Mononuclear cell (primary cell): ENCODE data around the gene FES. TPM values are rescaled to one million over a fixed set of nuclear protein-coding genes. Genes with fewer than 3 reads are reported as not detected.

Experiments
- H3K27me3 ChIP-seq: 2 replicates; pipeline ENCODE4 v1.6.0; 2011; ENCODE audit warnings: low read length, control low read depth; ENCODE audit not compliant: insufficient read depth
- H3K4me1 ChIP-seq: 2 replicates; pipeline ENCODE4 v1.5.1; 2011; ENCODE audit warnings: mild to moderate bottlenecking, low read length, control low read depth; ENCODE audit not compliant: insufficient read depth
- H3K4me3 ChIP-seq: 2 replicates; pipeline ENCODE4 v1.5.1; 2011; ENCODE audit warnings: mild to moderate bottlenecking, low read length, moderate library complexity
- H3K9me3 ChIP-seq: 2 replicates; pipeline ENCODE4 v1.5.1; 2011; ENCODE audit warnings: low read depth, mild to moderate bottlenecking, control low read depth, low read length
- total RNA-seq: library from RNA; depleted of rRNA; stranded (reverse); fragments of >200 nt; gene quantifications from one replicate; pipeline ENCODE4 v1.2.3, GENCODE V29; 2012

The FES gene
- total RNA-seq, 1 donor, result 27.9 TPM

GRCh38 chr15:90931575-90931827 is 47.2 kb downstream of the FES start:
- peak overlapping the region; percentile 67 for H3K4me3 ChIP-seq

GRCh38 chr15:90931828-90932659 is 47.7 kb downstream of the FES start, which contains the start of gene HDDC3:
HDDC3 (minus strand) TSS chr15:90932549; CDS start chr15:90932540, 9 bp downstream.
- Histone ChIP-seq H3K27me3 (no peaks in the 10 kb centered on the region), H3K9me3 (no peaks in the 10 kb centered on the region)

More at GRCh38 chr15:90931575-90931827, 47.2 kb downstream of the FES start:
- no peaks in the 10 kb centered on the region for H3K27me3 ChIP-seq
- no peaks in the 10 kb centered on the region for H3K9me3 ChIP-seq
- peaks cover 73% of the 10 kb centered on the region for H3K4me1 ChIP-seq

GRCh38 chr15:90932660-90932991 is 48.3 kb downstream of the FES start:
- Histone ChIP-seq H3K4me3 (peak overlapping the region; percentile 67), H3K4me1 (peaks cover 75% of the 10 kb centered on the region), H3K27me3 (no peaks in the 10 kb centered on the region), H3K9me3 (no peaks in the 10 kb centered on the region)

More at GRCh38 chr15:90931828-90932659, 47.7 kb downstream of the FES start, which contains the start of gene HDDC3:
- peaks cover 75% of the 10 kb centered on the region for H3K4me1 ChIP-seq
- peak within 1 kb of the TSS; percentile 67 for H3K4me3 ChIP-seq

GRCh38 chr15:90933301-90933700 is 49.0 kb downstream of the FES start:
- Histone ChIP-seq H3K27me3 (no peaks in the 10 kb centered on the region), H3K4me1 (peaks cover 69% of the 10 kb centered on the region), H3K9me3 (no peaks in the 10 kb centered on the region), H3K4me3 (no peak overlapping the region)

- H3K4me1 ChIP-seq, result peaks cover 58% of the 10 kb centered on the region
- no peaks in the 10 kb centered on the region for H3K9me3 ChIP-seq
- peak overlapping the region; percentile 63 for H3K4me3 ChIP-seq
- no peaks in the 10 kb centered on the region for H3K27me3 ChIP-seq
Observed at GRCh38 chr15:90934256-90934948, 50.1 kb downstream of the FES start.

- H3K4me3 ChIP-seq, result peak within 1 kb of the TSS; percentile 63
- H3K27me3 ChIP-seq, result no peaks in the 10 kb centered on the region
- no peaks in the 10 kb centered on the region for H3K9me3 ChIP-seq
- H3K4me1 ChIP-seq, result peaks cover 54% of the 10 kb centered on the region
Observed at GRCh38 chr15:90934949-90935751, 50.8 kb downstream of the FES start, which contains the start of gene UNC45A. UNC45A (plus strand) TSS chr15:90935285; CDS start chr15:90935325, 40 bp downstream.

- peaks cover 38% of the 10 kb centered on the region for H3K4me1 ChIP-seq
- no peaks in the 10 kb centered on the region for H3K9me3 ChIP-seq
- H3K4me3 ChIP-seq, result no peak overlapping the region
- H3K27me3 ChIP-seq, result no peaks in the 10 kb centered on the region
Observed at GRCh38 chr15:90936823-90937222, 52.5 kb downstream of the FES start.

GRCh38 chr15:90938261-90938660 is 54.0 kb downstream of the FES start:
- H3K27me3 ChIP-seq, result no peaks in the 10 kb centered on the region
- H3K4me1 ChIP-seq, result peaks cover 27% of the 10 kb centered on the region
- no peaks in the 10 kb centered on the region for H3K9me3 ChIP-seq
- H3K4me3 ChIP-seq, result no peak overlapping the region

- no peaks in the 10 kb centered on the region for H3K27me3 ChIP-seq
- no peaks in the 10 kb centered on the region for H3K9me3 ChIP-seq
- H3K4me1 ChIP-seq, result peaks cover 15% of the 10 kb centered on the region
- H3K4me3 ChIP-seq, result no peak overlapping the region
Observed at GRCh38 chr15:90939756-90940155, 55.5 kb downstream of the FES start.

GRCh38 chr15:90941038-90941437 is 56.7 kb downstream of the FES start:
- H3K27me3 ChIP-seq, result no peaks in the 10 kb centered on the region
- no peaks in the 10 kb centered on the region for H3K9me3 ChIP-seq
- H3K4me1 ChIP-seq, result peaks cover 6% of the 10 kb centered on the region
- H3K4me3 ChIP-seq, result no peak overlapping the region

GRCh38 chr15:90942354-90943120 is 58.2 kb downstream of the FES start:
- Histone ChIP-seq H3K4me3 (no peak overlapping the region), H3K27me3 (no peaks in the 10 kb centered on the region), H3K9me3 (no peaks in the 10 kb centered on the region), H3K4me1 (no peaks in the 10 kb centered on the region)

GRCh38 chr15:90945091-90945490 is 60.8 kb downstream of the FES start:
- peaks cover 8% of the 10 kb centered on the region for H3K4me1 ChIP-seq
- no peaks in the 10 kb centered on the region for H3K9me3 ChIP-seq
- H3K4me3 ChIP-seq, result no peak overlapping the region
- H3K27me3 ChIP-seq, result no peaks in the 10 kb centered on the region
